SK-N-SH (cell line): ENCODE results near the gene HMGXB3. TPM values are rescaled to one million over a fixed set of nuclear protein-coding genes. Genes with fewer than 3 reads are reported as not detected.

Experiments
- CTCF ChIA-PET: fragments of 300-600, 350-600 bp; formaldehyde crosslinking; extraction: SDS; loops from one replicate; lab custom pipeline; 2021; lab: Yijun Ruan, JAX
- POLR2A ChIA-PET: fragments of 350-600 bp; sonication (Branson Sonifier 250); formaldehyde crosslinking; extraction: SDS; loops from one replicate; lab custom pipeline; 2020; ENCODE audit warnings: antibody characterized with exemption, inconsistent platforms; lab: Yijun Ruan, JAX
- DNase-seq: peaks from one replicate; pipeline ENCODE4 v3.0.0; 2012
- H2AFZ ChIP-seq: fragments of 200-600 bp; sonication (generic); 2 replicates; pipeline ENCODE4 v1.8.1; 2016; ENCODE audit warnings: antibody characterized with exemption, mild to moderate bottlenecking, low read depth
- H3F3A ChIP-seq: fragments of 200-600 bp; sonication (generic); replicated peaks from 2 replicates; pipeline ENCODE3; 2016; ENCODE audit warnings: antibody characterized with exemption, mild to moderate bottlenecking; ENCODE audit not compliant: insufficient read depth
- H3K27ac ChIP-seq, 2 experiments: fragments of 200-500 bp in 1 of 2; fragments of 200-600 bp in 1 of 2; sonication (Bioruptor generic) in 1 of 2; sonication (generic), shearing (Covaris generic) in 1 of 2; 2 replicates each; pipeline versions ENCODE4 v1.5.1 to v1.6.1; 2014 to 2016; ENCODE audit warnings: low read depth in 2 of 2, inconsistent platforms in 1 of 2, low read length in 1 of 2, mild to moderate bottlenecking in 1 of 2, mixed read lengths in 1 of 2
- H3K27me3 ChIP-seq: fragments of 200-600 bp; sonication (generic), shearing (Covaris generic); 2 replicates; pipeline ENCODE4 v1.6.1; 2016; ENCODE audit warnings: mixed run types; ENCODE audit not compliant: insufficient read depth
- H3K36me3 ChIP-seq, 2 experiments: fragments of 200-500 bp in 1 of 2; fragments of 200-600 bp in 1 of 2; sonication (Bioruptor generic) in 1 of 2; sonication (generic) in 1 of 2; replicated peaks in 1 of 2; 2 replicates each; pipeline versions ENCODE3 to v1.5.1; 2014 to 2016; ENCODE audit warnings: low read length in 1 of 2, mild to moderate bottlenecking in 1 of 2; ENCODE audit not compliant: insufficient read depth in 2 of 2, control insufficient read depth in 1 of 2
- H3K4me1 ChIP-seq, 2 experiments: fragments of 200-500 bp in 1 of 2; fragments of 200-600 bp in 1 of 2; sonication (Bioruptor generic) in 1 of 2; sonication (generic), shearing (Covaris generic) in 1 of 2; 2 replicates each; pipeline versions ENCODE4 v1.5.1 to v1.6.1; 2014 to 2016; ENCODE audit warnings: low read depth in 1 of 2, low read length in 1 of 2, mixed run types in 1 of 2; ENCODE audit not compliant: insufficient read depth in 2 of 2, control insufficient read depth in 1 of 2
- H3K4me2 ChIP-seq: fragments of 200-600 bp; sonication (generic), shearing (Covaris generic); 2 replicates; pipeline ENCODE4 v1.6.1; 2017; ENCODE audit warnings: mixed run types
- H3K4me3 ChIP-seq, 2 experiments: fragments of 200-500 bp in 1 of 2; fragments of 200-600 bp in 1 of 2; sonication (Bioruptor generic) in 1 of 2; sonication (generic), shearing (Covaris generic) in 1 of 2; 2 replicates each; pipeline versions ENCODE4 v1.5.1 to v1.8.1; 2014 to 2016; ENCODE audit warnings: low read depth in 2 of 2, inconsistent platforms in 1 of 2, low read length in 1 of 2, mild to moderate bottlenecking in 1 of 2, mixed read lengths in 1 of 2, moderate library complexity in 1 of 2
- H3K79me2 ChIP-seq: fragments of 200-600 bp; sonication (generic); 2 replicates; pipeline ENCODE4 v1.8.1; 2017; ENCODE audit warnings: mild to moderate bottlenecking; ENCODE audit not compliant: insufficient read depth
- H3K9ac ChIP-seq: fragments of 200-600 bp; sonication (generic); 2 replicates; pipeline ENCODE4 v1.6.1; 2017; ENCODE audit warnings: mixed run types
- H3K9me2 ChIP-seq: fragments of 200-600 bp; sonication (generic); 2 replicates; pipeline ENCODE4 v1.6.1; 2017; ENCODE audit warnings: mixed run types
- H3K9me3 ChIP-seq: fragments of 200-600 bp; sonication (generic); 2 replicates; pipeline ENCODE4 v1.6.1; 2017; ENCODE audit warnings: mixed run types, mild to moderate bottlenecking, moderate library complexity
- H4K20me1 ChIP-seq: fragments of 200-600 bp; sonication (generic); 2 replicates; pipeline ENCODE4 v1.6.1; 2017; ENCODE audit warnings: mild to moderate bottlenecking, mixed run types; ENCODE audit not compliant: insufficient read depth
- CHD2 ChIP-seq: fragments of 150-350 bp; IDR thresholded peaks from 2 replicates; pipeline ENCODE4 v1.6.1; 2018; ENCODE audit warnings: low read length; ENCODE audit not compliant: partially characterized antibody
- CTCF ChIP-seq: fragments of 200-600 bp; sonication (generic); IDR thresholded peaks from 2 replicates; pipeline ENCODE4 v1.6.1; 2017; ENCODE audit warnings: antibody characterized with exemption, mild to moderate bottlenecking, moderate library complexity
- ELF1 ChIP-seq: IDR thresholded peaks from 2 replicates; pipeline ENCODE4 v1.4.0; 2012
- EP300 ChIP-seq, 2 experiments: IDR thresholded peaks; 2 replicates each; pipeline versions ENCODE4 v1.4.0 to v1.6.1; 2012; ENCODE audit warnings: borderline replicate concordance in 1 of 2, low read depth in 1 of 2, low read length in 1 of 2
- FOSL2 ChIP-seq: IDR thresholded peaks from 2 replicates; pipeline ENCODE4 v1.4.0; 2012; ENCODE audit warnings: low read depth, mild to moderate bottlenecking, moderate library complexity, borderline replicate concordance
- FOXM1 ChIP-seq: IDR thresholded peaks from 2 replicates; pipeline ENCODE4 v1.4.0; 2012; ENCODE audit warnings: low read depth, mild to moderate bottlenecking
- GATA2 ChIP-seq: sonication (generic); formaldehyde crosslinking; IDR thresholded peaks from 2 replicates; pipeline ENCODE4 v1.5.0; 2020; ENCODE audit warnings: mild to moderate bottlenecking, missing genetic modification reagents
- IRF3 ChIP-seq: fragments of 150-350 bp; IDR thresholded peaks from 2 replicates; pipeline ENCODE4 v1.6.1; 2016; ENCODE audit warnings: mild to moderate bottlenecking, low read depth, low read length
- MAX ChIP-seq: IDR thresholded peaks from 2 replicates; pipeline ENCODE4 v1.4.0; 2012; ENCODE audit warnings: low read depth
- MEF2A ChIP-seq: IDR thresholded peaks from 2 replicates; pipeline ENCODE4 v1.4.0; 2012; ENCODE audit warnings: low read depth, borderline replicate concordance
- MXI1 ChIP-seq: IDR thresholded peaks from 2 replicates; pipeline ENCODE4 v1.6.1; 2012; ENCODE audit warnings: mild to moderate bottlenecking, low read depth, low read length, improper control_type of control experiment
- NFIC ChIP-seq: IDR thresholded peaks from 2 replicates; pipeline ENCODE4 v1.4.0; 2012; ENCODE audit warnings: borderline replicate concordance
- PBX3 ChIP-seq: IDR thresholded peaks from 2 replicates; pipeline ENCODE4; 2012
- RAD21 ChIP-seq: IDR thresholded peaks from 2 replicates; pipeline ENCODE4 v1.6.1; 2012; ENCODE audit warnings: mild to moderate bottlenecking, low read length
- RCOR1 ChIP-seq: fragments of 150-350 bp; IDR thresholded peaks from 2 replicates; pipeline ENCODE4 v1.6.1; 2017; ENCODE audit warnings: antibody characterized with exemption, low read length
- SIN3A ChIP-seq: IDR thresholded peaks from 2 replicates; pipeline ENCODE4 v1.6.1; 2012; ENCODE audit warnings: low read depth, mild to moderate bottlenecking, low read length, moderate library complexity, borderline replicate concordance
- TEAD4 ChIP-seq: IDR thresholded peaks from 2 replicates; pipeline ENCODE4 v1.4.0; 2012; ENCODE audit warnings: mild to moderate bottlenecking, borderline replicate concordance; ENCODE audit not compliant: insufficient read depth
- YY1 ChIP-seq: IDR thresholded peaks from 2 replicates; pipeline ENCODE4 v1.4.0; 2012; ENCODE audit warnings: low read depth, mild to moderate bottlenecking
- ZBTB33 ChIP-seq: IDR thresholded peaks from 2 replicates; pipeline ENCODE4 v1.4.0; 2012; ENCODE audit warnings: low read depth, borderline replicate concordance
- WGBS: methylation state at CpG from one replicate; pipeline ENCODE4 v1.1.6; 2017; ENCODE audit warnings: low lambda C conversion rate; 5-methylcytosine and 5-hydroxymethylcytosine counted together
- polyA plus RNA-seq, 3 experiments: library from polyadenylated mRNA; depleted of rRNA; stranded (reverse); fragments of >200 nt; gene quantifications; 2 replicates each; pipeline ENCODE4 v1.2.3, GENCODE V29; 2012

Gene HMGXB3
- polyA plus RNA-seq, 1 of the 3 experiments (the other 2 are of a cell fraction), result 28.8 TPM

- H3K4me2 ChIP-seq, result no peak overlapping the region
- H3K4me3 ChIP-seq, result no peak overlapping the region
- H3K79me2 ChIP-seq, result no peaks in the 10 kb centered on the region
- H4K20me1 ChIP-seq, result no peaks in the 10 kb centered on the region
- no peak for DNase-seq
- TF ChIP-seq YY1, result no peak
- TF ChIP-seq NFIC, result no peak
- no peak for TF ChIP-seq MXI1
- no peak for TF ChIP-seq IRF3
- no peak for TF ChIP-seq FOXM1
- TF ChIP-seq MEF2A, result no peak
- TF ChIP-seq RAD21, result no peak
- no peak for TF ChIP-seq EP300 (IDR thresholded peaks at IDR 0.05; ENCODE audit: borderline replicate concordance in 1 of 2, low read depth in 1 of 2, low read length in 1 of 2)
- TF ChIP-seq FOSL2, result no peak
- TF ChIP-seq ZBTB33, result no peak
- TF ChIP-seq SIN3A, result no peak
- TF ChIP-seq MAX, result no peak
- TF ChIP-seq, all 33 proteins: peak for 0
- Histone ChIP-seq H3K9ac (no peak overlapping the region), H3K4me1 (no peaks in the 10 kb centered on the region; a peak in 1 of 4 replicates), H3K27me3 (no peaks in the 10 kb centered on the region), H3K36me3 (no peaks in the 10 kb centered on the region), H3K9me3 (no peaks in the 10 kb centered on the region), H3F3A (no peaks in the 10 kb centered on the region), H3K27ac (no peak overlapping the region), H2AFZ (no peak overlapping the region), H3K9me2 (no peaks in the 10 kb centered on the region)
- WGBS, result 38% methylated on average over 4 of the region's 15 CpGs
- CTCF ChIA-PET, result interaction anchor here (1.1 kb wide), 1 partner anchor 202 kb away, joined by 3 read pairs; no protein-coding TSS in a partner anchor
- POLR2A ChIA-PET, result no interaction called here
Measured at GRCh38 chr5:150080696-150081435, 80.3 kb downstream of the HMGXB3 start.

GRCh38 chr5:150081541-150082283, 81.2 kb downstream of the HMGXB3 start:
- no peaks in the 10 kb centered on the region for H4K20me1 ChIP-seq
- H3K27ac ChIP-seq, result no peak overlapping the region
- H3F3A ChIP-seq, result no peaks in the 10 kb centered on the region
- no peak overlapping the region for H3K9ac ChIP-seq
- ChIA-PET POLR2A (no interaction called here), CTCF (interaction anchor here (0.9 kb wide), 1 partner anchor 49 kb away, joined by 3 read pairs; no protein-coding TSS in a partner anchor)
- H3K79me2 ChIP-seq, result no peaks in the 10 kb centered on the region
- no peak for DNase-seq
- no peak overlapping the region for H2AFZ ChIP-seq
- H3K9me2 ChIP-seq, result no peaks in the 10 kb centered on the region
- no peaks in the 10 kb centered on the region for H3K36me3 ChIP-seq
- no peak overlapping the region for H3K4me2 ChIP-seq
- H3K4me1 ChIP-seq, result no peaks in the 10 kb centered on the region; a peak in 1 of 4 replicates
- H3K27me3 ChIP-seq, result no peaks in the 10 kb centered on the region; the same call in 1 of the 2 replicates
- H3K4me3 ChIP-seq, result no peak overlapping the region
- 81% methylated on average over 10 of the region's 15 CpGs for WGBS
- H3K9me3 ChIP-seq, result no peaks in the 10 kb centered on the region
- no peak for TF ChIP-seq EP300 (IDR thresholded peaks at IDR 0.05; ENCODE audit: borderline replicate concordance in 1 of 2, low read depth in 1 of 2, low read length in 1 of 2)
- no peak for TF ChIP-seq GATA2 (CRISPR knock-in tag)
- TF ChIP-seq FOXM1, result no peak
- no peak for TF ChIP-seq RCOR1
- no peak for TF ChIP-seq ELF1
- no peak for TF ChIP-seq FOSL2
- TF ChIP-seq CHD2, result no peak
- TF ChIP-seq PBX3, result no peak
- TF ChIP-seq YY1, result no peak
- TF ChIP-seq TEAD4, result no peak
- no peak for TF ChIP-seq CTCF
